ENCODE data around the gene ARVCF.

The ARVCF gene

DNA sequence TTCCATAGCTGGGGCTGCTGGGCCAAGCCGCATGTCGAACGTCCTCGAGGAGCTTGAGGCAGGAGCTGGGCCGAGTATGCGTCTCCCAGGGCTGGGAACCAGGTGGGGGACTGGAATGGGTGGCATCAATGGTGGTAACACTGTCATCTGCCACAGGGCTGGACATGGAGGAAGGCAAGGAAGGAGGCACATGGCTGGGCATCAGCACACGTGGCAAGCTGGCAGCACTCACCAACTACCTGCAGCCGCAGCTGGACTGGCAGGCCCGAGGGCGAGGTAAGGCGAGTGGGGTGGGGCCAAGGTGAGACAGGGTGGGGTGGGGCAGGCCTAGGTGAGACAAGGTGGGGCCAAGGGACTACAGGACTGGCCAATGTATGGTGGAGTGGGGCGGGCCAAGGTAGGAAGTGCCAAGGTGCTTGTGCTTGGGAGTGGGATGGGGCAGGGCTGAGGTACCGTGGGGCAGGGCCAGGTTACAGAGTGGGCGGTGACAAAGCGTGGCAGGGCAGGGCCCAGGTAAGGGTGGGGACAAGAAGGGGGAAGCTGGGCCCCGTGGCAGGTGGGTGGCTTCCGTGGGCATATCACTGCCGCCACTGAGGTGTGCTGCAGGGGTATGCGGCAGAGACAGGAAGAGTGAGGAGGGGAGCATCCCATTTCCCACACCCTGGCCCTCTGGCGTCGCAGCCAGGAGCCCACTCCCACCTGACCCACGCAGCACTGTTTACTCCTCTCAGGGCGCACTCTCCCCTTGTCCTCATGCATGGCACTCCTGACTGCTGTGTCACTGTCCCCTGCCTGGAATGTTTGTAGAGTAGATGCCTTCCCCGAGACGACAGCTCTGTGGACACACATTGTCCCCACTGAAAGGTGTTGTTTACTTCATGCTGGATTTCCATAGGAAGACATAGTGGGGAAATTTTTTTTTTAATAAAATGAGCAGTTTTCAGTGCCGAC lies 36.0 kb upstream of the ARVCF start:
- Histone ChIP-seq H3K4me1 (ENCODE audit: control insufficient read depth, insufficient read depth, low read length, poor library complexity, severe bottlenecking) (no peaks in the 10 kb centered on the region), H3K9me3 (ENCODE audit: control insufficient read depth, low read length) (peaks cover 7% of the 10 kb centered on the region), H3K4me3 (ENCODE audit: extremely low read depth, insufficient read depth, low read length, poor library complexity, severe bottlenecking) (no peak overlapping the region), H3K27ac (ENCODE audit: low read depth, low read length, severe bottlenecking) (no peak overlapping the region), H3K36me3 (ENCODE audit: control insufficient read depth, insufficient read depth, low read length) (peaks cover 23% of the 10 kb centered on the region)
- 93 to 94% methylated on average over 23 to 24 of the region's 26 CpGs for WGBS, 2 experiments (ENCODE audit: insufficient coverage in 2 of 2)

DNA sequence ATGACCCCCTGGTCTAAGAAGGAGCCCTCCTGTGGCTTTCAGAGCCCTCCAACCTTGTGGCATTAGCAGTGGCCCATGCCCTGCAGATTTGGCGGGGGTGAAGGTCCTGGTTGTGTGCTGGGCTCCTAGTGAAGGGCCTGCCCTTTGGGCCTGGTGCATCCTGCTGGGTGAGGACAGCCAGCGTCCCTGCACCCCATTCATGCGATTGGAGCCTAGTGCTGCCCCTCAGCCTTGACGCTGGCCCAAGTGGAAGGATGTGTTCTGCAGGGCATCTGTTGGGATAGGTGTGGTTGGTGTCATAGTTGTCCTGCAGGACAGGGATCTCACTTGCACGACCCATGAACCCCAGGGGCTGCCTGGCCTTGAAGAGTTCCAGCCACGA lies 35.3 kb upstream of the ARVCF start:
- Histone ChIP-seq H3K4me3 (ENCODE audit: extremely low read depth, insufficient read depth, low read length, poor library complexity, severe bottlenecking) (no peak overlapping the region), H3K36me3 (ENCODE audit: control insufficient read depth, insufficient read depth, low read length) (peaks cover 28% of the 10 kb centered on the region), H3K9me3 (ENCODE audit: control insufficient read depth, low read length) (peaks cover 7% of the 10 kb centered on the region), H3K27ac (ENCODE audit: low read depth, low read length, severe bottlenecking) (no peak overlapping the region), H3K4me1 (ENCODE audit: control insufficient read depth, insufficient read depth, low read length, poor library complexity, severe bottlenecking) (no peaks in the 10 kb centered on the region)
- WGBS, 2 experiments (ENCODE audit: insufficient coverage in 2 of 2): 93 to 94% methylated on average over 5 to 6 of the region's 6 CpGs

- Histone ChIP-seq H3K4me3 (ENCODE audit: extremely low read depth, insufficient read depth, low read length, poor library complexity, severe bottlenecking) (no peak overlapping the region), H3K4me1 (ENCODE audit: control insufficient read depth, insufficient read depth, low read length, poor library complexity, severe bottlenecking) (no peaks in the 10 kb centered on the region), H3K36me3 (ENCODE audit: control insufficient read depth, insufficient read depth, low read length) (peaks cover 23% of the 10 kb centered on the region), H3K27ac (ENCODE audit: low read depth, low read length, severe bottlenecking) (no peak overlapping the region), H3K9me3 (ENCODE audit: control insufficient read depth, low read length) (peaks cover 7% of the 10 kb centered on the region)
- 60% methylated on average over 1 of the region's 4 CpGs; no CpG with 5 or more reads in 1 of the 2 experiments for WGBS, 2 experiments (ENCODE audit: insufficient coverage in 2 of 2)
Measured at GRCh38 chr22:20046730-20047129, 30.1 kb upstream of the ARVCF start.

GRCh38 chr22:20044495-20045151 lies 28.0 kb upstream of the ARVCF start:
- peaks cover 23% of the 10 kb centered on the region for H3K36me3 ChIP-seq (ENCODE audit: control insufficient read depth, insufficient read depth, low read length)
- H3K9me3 ChIP-seq (ENCODE audit: control insufficient read depth, low read length): peaks cover 7% of the 10 kb centered on the region
- H3K4me3 ChIP-seq (ENCODE audit: extremely low read depth, insufficient read depth, low read length, poor library complexity, severe bottlenecking): no peak overlapping the region
- H3K27ac ChIP-seq (ENCODE audit: low read depth, low read length, severe bottlenecking): no peak overlapping the region
- no peaks in the 10 kb centered on the region for H3K4me1 ChIP-seq (ENCODE audit: control insufficient read depth, insufficient read depth, low read length, poor library complexity, severe bottlenecking)
- 94 to 95% methylated on average over 6 to 8 of the region's 10 CpGs for WGBS, 2 experiments (ENCODE audit: insufficient coverage in 2 of 2)

DNA sequence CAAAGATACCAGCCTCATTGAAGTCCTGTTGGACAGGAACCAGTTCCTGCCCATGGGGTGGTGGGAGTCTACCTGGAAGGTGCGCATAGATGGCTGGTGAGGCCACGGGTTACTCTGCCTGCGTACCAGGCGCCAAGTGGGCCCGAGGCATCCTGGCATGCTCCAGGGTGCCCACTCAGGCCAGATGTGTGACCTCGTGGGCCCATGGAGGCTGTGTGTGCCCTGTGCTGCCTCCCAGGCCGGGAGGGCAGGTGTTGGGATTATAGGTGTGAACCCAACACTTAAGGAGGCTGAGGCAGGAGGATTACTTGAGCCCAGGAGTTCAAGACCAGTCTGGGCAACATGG lies 27.3 kb upstream of the ARVCF start:
- Histone ChIP-seq H3K4me3 (ENCODE audit: extremely low read depth, insufficient read depth, low read length, poor library complexity, severe bottlenecking) (no peak overlapping the region), H3K9me3 (ENCODE audit: control insufficient read depth, low read length) (peaks cover 7% of the 10 kb centered on the region), H3K36me3 (ENCODE audit: control insufficient read depth, insufficient read depth, low read length) (peaks cover 20% of the 10 kb centered on the region), H3K27ac (ENCODE audit: low read depth, low read length, severe bottlenecking) (no peak overlapping the region), H3K4me1 (ENCODE audit: control insufficient read depth, insufficient read depth, low read length, poor library complexity, severe bottlenecking) (no peaks in the 10 kb centered on the region)
- 90 to 95% methylated on average over 5 of the region's 7 CpGs for WGBS, 2 experiments (ENCODE audit: insufficient coverage in 2 of 2)

DNA sequence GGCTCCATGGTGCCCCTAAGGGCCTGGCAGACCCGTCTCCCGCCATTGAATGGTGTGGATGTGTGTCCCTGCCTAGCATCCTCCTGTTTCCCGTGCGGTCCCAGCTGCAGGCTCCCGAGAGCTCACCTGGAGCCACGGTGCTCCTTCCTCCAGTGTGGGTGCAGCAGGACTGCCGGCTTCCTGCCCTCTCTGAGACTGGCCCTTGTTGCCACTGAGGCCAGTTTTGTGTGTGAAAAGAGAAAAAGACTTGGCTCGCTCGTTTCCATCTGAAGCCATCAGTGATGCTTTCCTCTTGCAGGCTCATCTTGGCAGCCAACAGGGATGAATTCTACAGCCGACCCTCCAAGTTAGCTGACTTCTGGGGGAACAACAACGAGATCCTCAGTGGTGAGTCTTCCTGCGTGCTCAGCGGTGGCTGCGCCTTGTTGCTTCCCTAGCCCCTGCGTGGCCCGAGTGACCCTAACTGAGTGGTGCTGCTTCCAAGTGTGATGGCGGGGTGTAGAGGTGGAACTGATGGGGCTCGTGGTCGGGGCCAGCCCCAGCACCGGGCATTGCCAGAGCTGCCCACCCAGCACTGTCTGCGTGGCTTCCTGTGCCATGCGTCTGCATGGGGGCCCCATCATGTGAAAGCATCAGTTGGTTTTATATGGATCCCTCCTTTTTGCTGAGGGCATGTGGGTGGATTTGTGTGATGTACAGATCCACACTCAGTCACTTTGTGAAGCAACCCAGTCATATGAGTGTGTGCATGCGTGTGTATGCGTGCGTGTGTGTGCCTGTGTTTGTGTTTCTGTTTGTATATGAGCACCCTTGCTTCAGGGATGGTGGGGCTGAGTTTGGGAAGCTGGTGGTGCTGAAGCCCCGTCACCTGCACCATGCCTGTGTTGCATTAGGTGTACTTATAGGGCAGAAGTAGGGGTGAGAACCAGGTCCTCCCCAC lies 26.7 kb upstream of the ARVCF start:
- Histone ChIP-seq H3K36me3 (ENCODE audit: control insufficient read depth, insufficient read depth, low read length) (peaks cover 13% of the 10 kb centered on the region), H3K9me3 (ENCODE audit: control insufficient read depth, low read length) (peaks cover 5% of the 10 kb centered on the region), H3K27ac (ENCODE audit: low read depth, low read length, severe bottlenecking) (no peak overlapping the region), H3K4me1 (ENCODE audit: control insufficient read depth, insufficient read depth, low read length, poor library complexity, severe bottlenecking) (peaks cover 3% of the 10 kb centered on the region), H3K4me3 (ENCODE audit: extremely low read depth, insufficient read depth, low read length, poor library complexity, severe bottlenecking) (no peak overlapping the region)
- WGBS, 2 experiments (ENCODE audit: insufficient coverage in 2 of 2): 91 to 96% methylated on average over 14 to 22 of the region's 26 CpGs

GRCh38 chr22:20040327-20041200 lies 23.9 kb upstream of the ARVCF start:
- no peaks in the 10 kb centered on the region for H3K9me3 ChIP-seq (ENCODE audit: control insufficient read depth, low read length)
- 94 to 100% methylated on average over 5 to 6 of the region's 7 CpGs for WGBS, 2 experiments (ENCODE audit: insufficient coverage in 2 of 2)

GRCh38 chr22:20039683-20040325 lies 23.2 kb upstream of the ARVCF start:
- H3K4me3 ChIP-seq (ENCODE audit: extremely low read depth, insufficient read depth, low read length, poor library complexity, severe bottlenecking): no peak overlapping the region
- no peaks in the 10 kb centered on the region for H3K9me3 ChIP-seq (ENCODE audit: control insufficient read depth, low read length)
- WGBS, 2 experiments (ENCODE audit: insufficient coverage in 2 of 2): 92 to 94% methylated on average over 4 to 8 of the region's 9 CpGs
- H3K27ac ChIP-seq (ENCODE audit: low read depth, low read length, severe bottlenecking): no peak overlapping the region
- H3K4me1 ChIP-seq (ENCODE audit: control insufficient read depth, insufficient read depth, low read length, poor library complexity, severe bottlenecking): peaks cover 9% of the 10 kb centered on the region
- H3K36me3 ChIP-seq (ENCODE audit: control insufficient read depth, insufficient read depth, low read length): peaks cover 5% of the 10 kb centered on the region

More at GRCh38 chr22:20040327-20041200, 23.9 kb upstream of the ARVCF start:
- Histone ChIP-seq H3K36me3 (ENCODE audit: control insufficient read depth, insufficient read depth, low read length) (peaks cover 5% of the 10 kb centered on the region), H3K4me1 (ENCODE audit: control insufficient read depth, insufficient read depth, low read length, poor library complexity, severe bottlenecking) (peaks cover 9% of the 10 kb centered on the region), H3K4me3 (ENCODE audit: extremely low read depth, insufficient read depth, low read length, poor library complexity, severe bottlenecking) (no peak overlapping the region), H3K27ac (ENCODE audit: low read depth, low read length, severe bottlenecking) (no peak overlapping the region)

GRCh38 chr22:20038574-20038973 lies 22.0 kb upstream of the ARVCF start:
- peaks cover 5% of the 10 kb centered on the region for H3K36me3 ChIP-seq (ENCODE audit: control insufficient read depth, insufficient read depth, low read length)
- 97 to 98% methylated on average over 6 of the region's 7 CpGs for WGBS, 2 experiments (ENCODE audit: insufficient coverage in 2 of 2)
- H3K4me3 ChIP-seq (ENCODE audit: extremely low read depth, insufficient read depth, low read length, poor library complexity, severe bottlenecking): no peak overlapping the region

More at GRCh38 chr22:20038574-20038973, 22.0 kb upstream of the ARVCF start:
- H3K27ac ChIP-seq (ENCODE audit: low read depth, low read length, severe bottlenecking): peak overlapping the region; percentile 41
- peaks cover 9% of the 10 kb centered on the region for H3K4me1 ChIP-seq (ENCODE audit: control insufficient read depth, insufficient read depth, low read length, poor library complexity, severe bottlenecking)
- H3K9me3 ChIP-seq (ENCODE audit: control insufficient read depth, low read length): no peaks in the 10 kb centered on the region
